Measurements from ENCODE around the gene MCF2L2.

The MCF2L2 gene

GRCh38 chr3:183324083-183324482 lies 104.3 kb downstream of the MCF2L2 start:
- DNase-seq (ENCODE audit: low spot score): no peak

- no peak for DNase-seq (ENCODE audit: low spot score)
These were observed 109.0 kb downstream of the MCF2L2 start for GRCh38 chr3:183319371-183319770.

GRCh38 chr3:183318877-183319276 lies 109.5 kb downstream of the MCF2L2 start:
- DNase-seq (ENCODE audit: low spot score): no peak

- DNase-seq (ENCODE audit: low spot score): no peak
These were observed 110.2 kb downstream of the MCF2L2 start for GRCh38 chr3:183317886-183318865.

- no peak for DNase-seq (ENCODE audit: low spot score)
These were observed 111.1 kb downstream of the MCF2L2 start for GRCh38 chr3:183317271-183317670.

- no peak for DNase-seq (ENCODE audit: low spot score)
These were observed 112.7 kb downstream of the MCF2L2 start for GRCh38 chr3:183315739-183316138.

- no peak for DNase-seq (ENCODE audit: low spot score)
These were observed 114.7 kb downstream of the MCF2L2 start for GRCh38 chr3:183313764-183314163.

GRCh38 chr3:183313351-183313750 lies 115.1 kb downstream of the MCF2L2 start:
- no peak for DNase-seq (ENCODE audit: low spot score)

- no peak for DNase-seq (ENCODE audit: low spot score)
These were observed 116.0 kb downstream of the MCF2L2 start for GRCh38 chr3:183312433-183312832.

- DNase-seq (ENCODE audit: low spot score): no peak
These were observed 117.5 kb downstream of the MCF2L2 start for GRCh38 chr3:183310936-183311335.

GRCh38 chr3:183309276-183309675 lies 119.1 kb downstream of the MCF2L2 start:
- no peak for DNase-seq (ENCODE audit: low spot score)

GRCh38 chr3:183308751-183309150 lies 119.7 kb downstream of the MCF2L2 start:
- DNase-seq (ENCODE audit: low spot score): no peak

- no peak for DNase-seq (ENCODE audit: low spot score)
These were observed 120.7 kb downstream of the MCF2L2 start for GRCh38 chr3:183307749-183308148.

GRCh38 chr3:183306798-183307671 lies 121.4 kb downstream of the MCF2L2 start:
- no peak for DNase-seq (ENCODE audit: low spot score)

GRCh38 chr3:183303690-183304089 lies 124.7 kb downstream of the MCF2L2 start:
- DNase-seq (ENCODE audit: low spot score): no peak

GRCh38 chr3:183301937-183302580 lies 126.4 kb downstream of the MCF2L2 start:
- no peak for DNase-seq (ENCODE audit: low spot score)

GRCh38 chr3:183300996-183301562 lies 127.3 kb downstream of the MCF2L2 start:
- DNase-seq (ENCODE audit: low spot score): no peak

GRCh38 chr3:183299976-183300375 lies 128.4 kb downstream of the MCF2L2 start:
- DNase-seq (ENCODE audit: low spot score): no peak

GRCh38 chr3:183298701-183299153 lies 129.7 kb downstream of the MCF2L2 start:
- no peak for DNase-seq (ENCODE audit: low spot score)

- DNase-seq (ENCODE audit: low spot score): no peak
These were observed 131.5 kb downstream of the MCF2L2 start for GRCh38 chr3:183296944-183297343.

GRCh38 chr3:183295211-183295610 lies 133.2 kb downstream of the MCF2L2 start:
- DNase-seq (ENCODE audit: low spot score): no peak

GRCh38 chr3:183293966-183294365 lies 134.5 kb downstream of the MCF2L2 start:
- DNase-seq (ENCODE audit: low spot score): no peak

Measured in hepatic stellate cell (primary cell).